Heart left ventricle (tissue), 16 donors: Measurements from ENCODE around the gene PLAC8L1. TPM values are rescaled to one million over a fixed set of nuclear protein-coding genes. Genes with fewer than 3 reads are reported as not detected.

ENCODE experiments used
- ATAC-seq, 4 donors: fragments of 200-7000 bp; cut with Tn5 transposase; one replicate each; pipeline ENCODE4 v1.9.1; 2020 to 2022; ENCODE audit warnings: moderate library complexity in 4 of 4, mild to moderate bottlenecking in 3 of 4, moderate number of reproducible peaks in 1 of 4
- DNase-seq, 5 donors: peaks; one replicate each; pipeline ENCODE4 v3.0.0-alpha.2; 2020
- H3K27ac ChIP-seq, 12 donors: fragments of 200-600 bp; sonication (generic) in 4 of 12; one replicate each; pipeline versions ENCODE4 v1.5.0 to v1.8.0; 2016 to 2022; ENCODE audit warnings: mild to moderate bottlenecking in 2 of 12
- H3K27me3 ChIP-seq, 9 donors: fragments of 200-600 bp; sonication (generic) in 2 of 9; one replicate each; pipeline versions ENCODE4 v1.5.1 to v1.8.0; 2016 to 2022; ENCODE audit warnings: mild to moderate bottlenecking in 3 of 9
- H3K36me3 ChIP-seq, 9 donors: fragments of 200-600 bp; sonication (generic) in 2 of 9; one replicate each; pipeline versions ENCODE4 v1.5.0 to v1.8.0; 2018 to 2022; ENCODE audit warnings: mild to moderate bottlenecking in 2 of 9
- H3K4me1 ChIP-seq, 12 donors: fragments of 200-600 bp; sonication (generic) in 4 of 12; one replicate each; pipeline versions ENCODE4 v1.5.0 to v1.8.0; 2016 to 2022; ENCODE audit warnings: mild to moderate bottlenecking in 3 of 12
- H3K4me3 ChIP-seq, 12 donors: fragments of 200-600 bp; sonication (generic) in 4 of 12; one replicate each; pipeline versions ENCODE4 v1.5.0 to v1.8.0; 2017 to 2022; ENCODE audit warnings: mild to moderate bottlenecking in 9 of 12, moderate library complexity in 4 of 12
- H3K9me3 ChIP-seq, 12 donors: fragments of 200-600 bp; sonication (generic) in 4 of 12; one replicate each; pipeline versions ENCODE4 v1.5.0 to v1.8.0; 2016 to 2022; ENCODE audit warnings: mild to moderate bottlenecking in 1 of 12
- POLR2A ChIP-seq, 2 donors: fragments of 450-650 bp; IDR thresholded peaks; one replicate each; pipeline ENCODE4 v1.6.1; 2017; ENCODE audit warnings: antibody characterized with exemption in 2 of 2, mild to moderate bottlenecking in 2 of 2, moderate library complexity in 2 of 2
- WGBS, 4 donors: extraction: QIAGEN DNeasy Blood & Tissue Kit in 2 of 4; methylation state at CpG; one replicate each; pipeline versions ENCODE4 v1.1.5 to v1.1.7; 2013 to 2018; 5-methylcytosine and 5-hydroxymethylcytosine counted together
- intact Hi-C, 10 donors: fragments of 100-400 bp; cut with DNase I; formaldehyde crosslinking; loops; one replicate each; pipeline versions ENCODE4 v1.11.1 to v1.14.2; 2022
- polyA plus RNA-seq, 2 donors: library from polyadenylated mRNA; stranded (reverse); fragments of 200-250 nt; gene quantifications; one replicate each; pipeline ENCODE4 v1.2.3, GENCODE V29; 2013
- total RNA-seq, 9 donors: library from RNA; depleted of rRNA in 2 of 9; stranded (reverse); fragments of >200 nt in 2 of 9; fragmentation: NEBNext Ultra II Directional in 3 of 9; extraction: Animal tissue kit (Norgen Biotek cat#: 25700) in 3 of 9; gene quantifications; one replicate each; pipeline versions ENCODE4 v1.1.0 to v1.2.4, GENCODE V29; 2016 to 2023
- TF ChIP-seq, protein P1 (sequence below), 12 donors: fragments of 200-600 bp; sonication (generic) in 4 of 12; IDR thresholded peaks; one replicate each; pipeline versions ENCODE4 v1.5.0 to v1.8.0; 2018 to 2022; ENCODE audit warnings: antibody characterized with exemption in 12 of 12, mild to moderate bottlenecking in 5 of 12
- donor health status: ischemic (EF 13 %, LVEDD 7.1; RV severe dilation, severe dysfunction).
- donor health status: healthy with polysubstance abuse.
- donor health status: DM: no; HTN: yes; CAD: no.
- donor health status: DM: no; HTN: no; CAD: no.
- donor health status: ischemic (EF 25% LVEDD 6.9; RV normal size, moderate dysfunction).
- donor health status: ischemic (EF 25% LVEDD 5.7; RV mildly dilated, moderate dysfunction).
- donor health status: healthy.
- donor health status: DM: yes; HTN: yes; CAD: no.
- donor health status: ischemic (EF 35%, LVEDD 5.7; RV mildly dilated, moderate dysfunction).
- donor health status: nonischemic (EF 11% LVEDD 7.7; RV severe dilation, severe dysfunction).
- donor health status: DM: yes; HTN: yes; CAD: no.
- donor health status: PGD.
- donor health status: ischemic (EF 29% LVEDD 5.4; RV normal size, mild dysfunction).
- donor health status: nonischemic (EF 23%, LVEDD 6.1; RV moderate dilation, normal function).

The PLAC8L1 gene
- total and polyA plus RNA-seq, 11 donors, result 0.59 TPM; not detected in 10

DNA sequence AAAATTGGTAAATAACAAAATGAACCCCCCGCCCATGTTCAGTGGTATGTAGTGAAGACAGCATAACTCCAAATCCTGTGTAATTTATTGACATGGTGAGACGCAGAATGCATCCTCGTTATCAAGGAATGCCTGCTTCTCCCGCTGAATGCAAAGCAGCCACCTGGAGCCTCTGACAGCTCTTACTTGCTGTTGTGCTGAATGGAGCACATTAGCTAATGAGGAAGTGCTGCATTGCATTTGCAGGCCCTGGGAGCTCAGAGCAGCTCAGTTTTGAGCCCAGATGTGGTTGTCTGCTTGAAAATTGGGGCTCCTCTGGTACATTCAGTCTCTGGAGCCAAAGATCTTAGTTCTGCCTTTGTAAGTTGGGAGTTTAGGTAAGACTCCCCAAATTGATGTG, 28.9 kb downstream of the PLAC8L1 start:
- H3K27ac ChIP-seq, result peak overlapping the region in 2 of 12 donors; percentile 0 to 17
- H3K27me3 ChIP-seq, result no peaks in the 10 kb centered on the region
- WGBS, 4 donors, result 52 to 61% (median 53%) methylated on average over 4 of the region's 4 CpGs
- H3K4me1 ChIP-seq, result peaks cover 0 to 33% (median 16%) of the 10 kb centered on the region in 12 donors
- ATAC-seq (no peak), DNase-seq (no peak)
- no peaks in the 10 kb centered on the region for H3K9me3 ChIP-seq
- H3K36me3 ChIP-seq, result no peaks in the 10 kb centered on the region
- intact Hi-C loops, result no loop called here
- no peak overlapping the region for H3K4me3 ChIP-seq
- TF ChIP-seq, protein P1, sequence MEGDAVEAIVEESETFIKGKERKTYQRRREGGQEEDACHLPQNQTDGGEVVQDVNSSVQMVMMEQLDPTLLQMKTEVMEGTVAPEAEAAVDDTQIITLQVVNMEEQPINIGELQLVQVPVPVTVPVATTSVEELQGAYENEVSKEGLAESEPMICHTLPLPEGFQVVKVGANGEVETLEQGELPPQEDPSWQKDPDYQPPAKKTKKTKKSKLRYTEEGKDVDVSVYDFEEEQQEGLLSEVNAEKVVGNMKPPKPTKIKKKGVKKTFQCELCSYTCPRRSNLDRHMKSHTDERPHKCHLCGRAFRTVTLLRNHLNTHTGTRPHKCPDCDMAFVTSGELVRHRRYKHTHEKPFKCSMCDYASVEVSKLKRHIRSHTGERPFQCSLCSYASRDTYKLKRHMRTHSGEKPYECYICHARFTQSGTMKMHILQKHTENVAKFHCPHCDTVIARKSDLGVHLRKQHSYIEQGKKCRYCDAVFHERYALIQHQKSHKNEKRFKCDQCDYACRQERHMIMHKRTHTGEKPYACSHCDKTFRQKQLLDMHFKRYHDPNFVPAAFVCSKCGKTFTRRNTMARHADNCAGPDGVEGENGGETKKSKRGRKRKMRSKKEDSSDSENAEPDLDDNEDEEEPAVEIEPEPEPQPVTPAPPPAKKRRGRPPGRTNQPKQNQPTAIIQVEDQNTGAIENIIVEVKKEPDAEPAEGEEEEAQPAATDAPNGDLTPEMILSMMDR (IDR thresholded peaks at IDR 0.05), result no peak
- TF ChIP-seq POLR2A (IDR thresholded peaks at IDR 0.05), result no peak

DNA sequence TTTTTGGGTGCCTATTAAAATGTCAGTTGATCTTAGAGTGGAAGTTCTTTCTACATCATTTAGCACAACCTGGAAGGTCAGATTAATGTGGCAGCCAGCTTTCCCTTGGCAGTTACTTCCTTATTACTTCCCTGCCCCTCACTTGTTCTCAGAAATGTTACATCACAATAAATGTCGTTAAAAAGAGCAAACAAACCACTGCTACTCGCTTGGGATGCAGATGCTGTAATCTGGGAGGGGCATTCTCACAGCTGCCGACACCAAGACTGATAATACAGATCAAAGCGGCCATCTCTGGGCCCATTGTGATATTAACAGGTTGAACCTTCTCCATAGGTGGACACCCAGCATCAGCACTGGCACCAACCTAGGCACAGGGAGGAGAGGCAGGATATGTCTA, 29.3 kb downstream of the PLAC8L1 start:
- TF ChIP-seq, protein P1 (IDR thresholded peaks at IDR 0.05), result no peak
- no peak for TF ChIP-seq POLR2A (IDR thresholded peaks at IDR 0.05)
- no peak for ATAC-seq
- no peak overlapping the region for H3K4me3 ChIP-seq
- no peaks in the 10 kb centered on the region for H3K27me3 ChIP-seq
- H3K4me1 ChIP-seq, result peaks cover 0 to 33% (median 15%) of the 10 kb centered on the region in 12 donors
- no peaks in the 10 kb centered on the region for H3K36me3 ChIP-seq
- DNase-seq, result no peak
- H3K27ac ChIP-seq, result peak overlapping the region in 2 of 12 donors; percentile 0 to 17
- intact Hi-C loops, result no loop called here
- H3K9me3 ChIP-seq, result no peaks in the 10 kb centered on the region
- WGBS, 4 donors, result 46 to 51% (median 48%) methylated on average over 4 of the region's 4 CpGs

DNA sequence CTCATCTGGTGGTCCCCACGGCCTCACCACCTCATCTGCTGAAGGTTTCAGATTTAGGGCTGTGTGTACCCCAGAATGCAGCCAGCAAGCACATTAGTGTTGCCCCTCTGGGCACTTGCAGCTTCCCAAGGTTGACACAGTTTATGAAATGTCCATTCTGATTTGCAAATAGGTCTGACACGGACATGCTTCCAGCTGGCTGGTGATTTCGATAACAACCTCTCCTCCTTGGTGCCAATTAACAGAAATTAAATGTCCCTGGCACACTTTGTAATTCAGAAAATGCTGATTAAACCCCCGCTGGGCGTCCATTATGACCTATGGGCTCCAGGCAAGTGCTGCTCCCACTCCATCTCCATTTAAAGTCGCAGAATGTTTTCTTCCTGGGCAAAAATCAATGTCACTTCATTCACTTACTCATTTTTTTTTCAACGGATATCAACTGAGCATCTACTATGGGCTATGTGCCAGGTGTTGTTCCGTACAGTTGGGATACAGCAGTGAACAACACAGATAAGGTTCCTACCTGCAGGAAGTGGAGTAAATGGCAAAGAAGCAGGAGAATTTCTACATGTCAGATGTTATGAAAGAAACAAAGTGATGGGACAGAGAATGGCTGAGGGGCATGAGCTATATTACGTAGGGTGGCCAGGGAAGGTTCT, 32.0 kb downstream of the PLAC8L1 start:
- no peaks in the 10 kb centered on the region for H3K36me3 ChIP-seq
- WGBS, 4 donors, result 39 to 47% (median 44%) methylated on average over 9 of the region's 9 CpGs
- peaks cover 0 to 57% (median 21%) of the 10 kb centered on the region in 12 donors for H3K4me1 ChIP-seq
- ATAC-seq (peak; percentile 14 to 28 (median 20)), DNase-seq (no peak)
- H3K9me3 ChIP-seq, result no peaks in the 10 kb centered on the region
- no peak for TF ChIP-seq POLR2A (IDR thresholded peaks at IDR 0.05)
- TF ChIP-seq, protein P1 (IDR thresholded peaks at IDR 0.05), result no peak
- intact Hi-C loops, result loop anchor here in 2 of 10 donors (2.0 kb wide), 1 partner anchor 29 kb away; no protein-coding TSS in a partner anchor
- H3K27me3 ChIP-seq, result no peaks in the 10 kb centered on the region
- no peak overlapping the region for H3K4me3 ChIP-seq
- peak overlapping the region; percentile 2 to 90 (median 78) for H3K27ac ChIP-seq

DNA sequence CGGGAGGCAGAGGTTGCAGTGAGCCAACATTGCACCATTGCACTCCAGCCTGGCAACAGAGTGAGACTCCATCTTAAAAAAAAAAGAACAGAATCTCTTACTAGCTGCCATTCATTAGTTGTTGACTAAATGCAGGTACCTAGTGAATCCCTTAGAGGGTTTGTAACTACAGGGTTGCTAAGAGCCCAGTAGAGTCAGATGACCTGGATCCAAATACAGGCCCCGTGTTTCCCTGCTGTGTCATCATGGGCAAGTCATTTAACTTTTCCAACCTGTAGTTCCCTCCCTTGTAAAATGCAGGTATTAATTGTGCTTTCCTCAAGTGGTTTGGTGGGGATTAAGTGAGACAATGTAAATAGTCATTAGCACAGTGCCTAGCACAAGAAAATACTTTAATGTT, 32.8 kb downstream of the PLAC8L1 start:
- WGBS, 4 donors, result 68 to 79% (median 74%) methylated on average over 2 of the region's 2 CpGs
- no peak for TF ChIP-seq POLR2A (IDR thresholded peaks at IDR 0.05)
- TF ChIP-seq, protein P1 (IDR thresholded peaks at IDR 0.05), result no peak
- DNase-seq, result no peak
- intact Hi-C loops, result loop anchor here in 2 of 10 donors (2.0 kb wide), 1 partner anchor 30 kb away; no protein-coding TSS in a partner anchor
- Histone ChIP-seq H3K9me3 (no peaks in the 10 kb centered on the region), H3K27ac (peak overlapping the region; percentile 2 to 90 (median 78)), H3K27me3 (no peaks in the 10 kb centered on the region), H3K4me1 (peaks cover 0 to 65% (median 24%) of the 10 kb centered on the region in 12 donors), H3K4me3 (no peak overlapping the region), H3K36me3 (no peaks in the 10 kb centered on the region)
- ATAC-seq, result peak in 2 of 4 donors; percentile 66 to 68
